Measurements from ENCODE around the gene ANGPT4.
"Not testable (repeated sequence)": the region's sequence is repeated elsewhere in the genome, so short reads cannot be mapped to it uniquely, and the experiment has no call there.

Gene ANGPT4

DNA sequence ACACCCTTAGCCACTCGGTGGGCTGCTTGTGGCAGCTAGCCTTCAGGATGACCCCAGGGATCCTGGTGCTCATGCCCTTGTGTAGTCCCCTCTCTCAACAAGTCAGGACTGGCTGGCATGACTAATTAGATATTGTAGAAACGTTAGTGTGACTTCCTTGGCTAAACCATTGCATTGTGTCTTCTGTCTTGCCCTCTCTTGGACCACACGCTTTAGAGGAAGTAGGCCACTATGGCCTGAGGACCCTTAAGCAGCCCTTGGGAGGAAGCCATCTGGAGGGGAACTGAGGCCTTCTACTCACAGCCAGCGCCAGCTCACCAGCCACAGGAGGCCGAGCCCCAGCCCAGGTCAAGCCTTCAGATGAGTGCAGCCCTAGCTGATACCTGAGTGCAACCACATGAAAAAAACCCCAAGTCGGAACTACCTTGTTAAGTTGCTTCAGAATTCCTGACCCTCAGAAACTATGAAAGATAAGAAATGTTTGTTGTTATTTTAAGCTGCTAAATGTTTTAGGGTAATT lies 10.1 kb downstream of the ANGPT4 start:
- no peak for DNase-seq (ENCODE audit: low read depth)

GRCh38 chr20:905396-905961 lies 10.7 kb downstream of the ANGPT4 start:
- DNase-seq (ENCODE audit: low read depth) = no peak

- DNase-seq (ENCODE audit: low read depth) = no peak
Measured at GRCh38 chr20:904039-904545, 12.0 kb downstream of the ANGPT4 start.

DNA sequence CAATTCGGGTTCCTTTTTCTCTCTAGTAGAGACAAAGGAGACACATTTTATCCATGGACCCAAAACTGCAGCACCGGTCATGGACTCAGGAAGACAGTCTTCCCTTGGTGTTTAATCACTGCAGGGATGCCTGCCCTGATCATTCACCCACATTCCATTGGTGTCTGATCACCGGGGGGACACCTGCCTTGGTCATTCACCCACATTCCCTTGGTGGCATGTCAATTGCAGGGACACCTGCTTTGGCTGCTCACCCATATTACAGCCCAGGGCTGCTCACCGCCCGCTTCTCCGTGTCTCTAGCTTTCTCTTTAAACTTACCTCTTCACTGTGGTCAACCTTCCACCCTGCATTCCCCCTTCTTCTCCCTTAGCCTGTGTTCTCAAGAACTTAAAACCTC lies 18.7 kb downstream of the ANGPT4 start:
- DNase-seq (ENCODE audit: low read depth) = not testable (repeated sequence)

- no peak for DNase-seq (ENCODE audit: low read depth)
Measured at GRCh38 chr20:896501-897025, 19.6 kb downstream of the ANGPT4 start.

GRCh38 chr20:892371-892770 lies 23.8 kb downstream of the ANGPT4 start:
- DNase-seq (ENCODE audit: low read depth) = not testable (repeated sequence)

DNA sequence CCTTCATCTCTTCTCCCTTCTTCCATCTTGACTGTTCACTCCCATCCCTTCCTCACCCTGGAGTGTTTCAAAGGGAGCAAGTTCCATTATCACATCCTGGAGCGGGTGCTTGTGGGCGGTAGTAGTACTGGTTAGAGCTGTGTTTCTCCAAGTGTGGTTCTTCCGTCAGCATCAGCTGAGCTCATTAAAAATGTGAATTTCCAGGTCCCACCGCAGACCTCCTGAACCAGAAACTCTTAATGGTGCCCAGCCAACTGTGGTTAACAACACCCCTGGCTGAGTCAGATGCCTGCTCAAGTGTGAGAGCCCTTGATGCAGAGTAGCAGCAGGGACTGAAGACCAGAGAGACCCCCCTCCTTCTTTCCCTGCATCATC lies 24.4 kb downstream of the ANGPT4 start:
- no peak for DNase-seq (ENCODE audit: low read depth)

DNA sequence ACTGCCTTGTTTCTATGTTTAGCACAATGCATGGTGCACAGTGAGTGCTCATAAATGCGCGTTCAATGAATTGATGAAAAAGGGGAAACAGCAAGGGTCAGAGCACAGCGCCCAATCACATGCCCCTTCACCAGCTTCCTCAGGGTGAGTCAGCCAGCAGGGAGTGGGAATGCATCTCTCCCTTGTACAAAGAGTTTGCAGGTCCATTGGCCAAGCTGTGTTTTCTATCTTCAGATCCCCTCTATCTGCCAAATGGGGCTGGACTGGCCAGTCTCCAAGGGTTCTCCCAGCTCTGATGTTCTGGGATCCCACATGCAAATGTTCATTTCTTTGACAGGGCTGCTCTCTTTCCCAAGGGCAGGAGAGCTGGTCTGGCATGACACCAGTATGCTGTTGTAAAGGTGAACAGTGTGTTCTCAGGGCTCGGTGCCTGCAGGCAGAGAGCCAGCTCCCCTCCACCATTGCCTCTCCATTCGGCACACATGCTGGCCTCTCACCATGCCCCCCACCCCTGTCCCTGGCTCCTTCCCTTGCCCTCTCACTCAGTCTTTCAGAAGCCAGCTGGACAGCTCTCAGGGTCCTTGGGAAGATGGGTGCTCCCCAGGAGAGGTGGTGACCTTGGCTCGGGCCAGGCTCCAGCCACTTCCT lies 25.0 kb downstream of the ANGPT4 start:
- DNase-seq (ENCODE audit: low read depth) = no peak

DNA sequence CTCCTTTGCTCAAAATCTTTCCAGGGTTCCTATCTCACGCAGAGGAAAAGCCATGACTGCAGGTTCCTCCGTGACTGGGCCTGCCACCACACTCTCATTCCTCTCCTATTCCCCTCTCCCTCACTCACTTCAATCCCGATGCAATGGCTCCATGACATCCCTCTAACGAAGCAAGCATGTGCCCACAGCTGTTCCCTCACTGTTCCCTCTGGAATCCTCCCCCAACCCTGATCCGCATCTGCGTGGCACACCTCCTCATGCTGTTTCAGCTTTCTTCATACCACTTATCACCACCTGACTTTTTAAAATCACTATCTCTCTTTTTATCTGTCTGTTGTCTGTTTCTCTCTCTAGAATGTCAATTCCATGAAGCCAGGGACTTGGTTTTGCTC lies 25.5 kb downstream of the ANGPT4 start:
- no peak for DNase-seq (ENCODE audit: low read depth)

GRCh38 chr20:889932-890463 lies 26.1 kb downstream of the ANGPT4 start:
- DNase-seq (ENCODE audit: low read depth) = no peak

DNA sequence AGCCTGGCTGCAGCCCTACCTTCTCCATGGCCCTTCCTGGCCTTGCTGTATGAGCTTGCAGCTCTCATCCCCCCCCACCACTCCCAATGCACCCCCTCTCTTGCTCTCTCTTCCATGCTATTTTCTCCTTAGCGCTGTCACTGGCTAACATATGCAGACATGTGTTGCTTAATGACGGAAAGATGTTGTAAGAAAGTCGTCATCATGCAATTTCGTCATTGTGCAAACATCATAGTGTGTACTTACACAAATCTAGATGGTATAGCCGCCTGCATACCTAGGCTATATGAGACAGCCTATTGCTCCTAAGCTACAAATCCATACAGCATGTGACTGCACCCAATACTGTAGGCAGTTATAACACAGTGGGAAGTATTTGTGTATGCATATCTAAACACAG lies 27.0 kb downstream of the ANGPT4 start:
- no peak for DNase-seq (ENCODE audit: low read depth)

- DNase-seq (ENCODE audit: low read depth) = no peak
Measured at GRCh38 chr20:888057-888456, 28.1 kb downstream of the ANGPT4 start.

DNA sequence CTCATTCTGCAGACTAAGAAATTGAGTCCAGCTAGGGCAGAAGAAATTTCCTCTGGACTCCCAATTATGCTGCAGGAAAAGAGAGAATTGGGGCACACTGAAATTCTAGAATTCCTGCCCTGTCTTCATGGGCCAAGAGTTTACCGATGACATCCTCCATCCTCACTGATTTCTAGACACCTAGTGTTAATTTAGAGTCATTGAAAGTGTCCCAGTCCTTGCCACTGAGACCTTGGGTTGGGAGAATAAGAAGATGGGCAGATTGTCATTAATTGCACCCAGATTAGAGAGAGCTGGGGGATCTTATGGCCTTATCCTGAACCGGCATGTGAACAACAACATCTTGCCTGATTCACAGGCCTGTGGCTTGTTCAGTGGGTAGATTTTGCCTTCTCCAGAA lies 29.0 kb downstream of the ANGPT4 start:
- no peak for DNase-seq (ENCODE audit: low read depth)

- no peak for DNase-seq (ENCODE audit: low read depth)
Measured at GRCh38 chr20:884983-885952, 30.9 kb downstream of the ANGPT4 start.

- no peak for DNase-seq (ENCODE audit: low read depth)
Measured at GRCh38 chr20:881783-882144, 34.4 kb downstream of the ANGPT4 start.

- DNase-seq (ENCODE audit: low read depth) = no peak
Measured at GRCh38 chr20:881051-881782, 34.9 kb downstream of the ANGPT4 start.

DNA sequence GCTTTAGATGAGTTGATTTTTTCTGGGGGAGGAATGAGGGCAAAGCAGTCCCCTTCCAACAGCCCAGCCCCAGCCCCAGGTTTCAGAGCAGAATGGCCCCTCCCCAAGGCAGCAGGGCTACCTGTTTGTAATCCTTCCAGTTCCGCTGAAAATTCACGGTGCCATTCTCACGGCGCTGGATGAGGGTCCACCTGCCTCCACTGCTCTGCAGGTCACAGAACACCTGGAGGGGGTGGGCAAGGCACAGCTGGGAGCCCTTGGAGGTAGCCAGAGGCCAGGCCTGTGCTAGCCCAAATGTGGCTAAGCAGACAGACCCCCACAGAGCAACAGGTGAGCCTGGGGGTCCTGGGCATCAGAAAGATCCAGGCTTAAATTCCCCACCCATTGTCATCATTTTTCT lies 36.5 kb downstream of the ANGPT4 start:
- DNase-seq (ENCODE audit: low read depth) = no peak

GRCh38 chr20:878511-879307 lies 37.4 kb downstream of the ANGPT4 start:
- no peak for DNase-seq (ENCODE audit: low read depth)

DNA sequence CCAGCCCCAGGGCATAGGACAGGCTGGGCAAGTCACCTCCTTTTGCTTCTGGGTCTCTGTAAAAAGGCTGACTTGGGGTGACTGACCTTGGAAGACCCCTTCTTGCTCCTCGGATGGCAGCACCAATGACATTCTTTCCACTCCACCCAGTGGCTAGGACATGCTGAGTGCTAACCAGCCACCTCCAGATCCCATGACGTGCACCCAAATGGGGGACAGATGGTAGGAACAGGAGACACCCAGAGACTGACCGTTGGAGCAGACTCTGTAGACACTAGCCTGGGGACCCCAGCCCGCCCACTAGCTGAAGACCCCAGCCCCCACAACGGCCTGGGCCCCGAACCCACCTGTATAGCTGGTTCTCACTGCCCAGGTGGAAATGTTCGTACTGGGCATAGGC lies 38.3 kb downstream of the ANGPT4 start:
- no peak for DNase-seq (ENCODE audit: low read depth)

GRCh38 chr20:875115-875514 lies 41.0 kb downstream of the ANGPT4 start:
- no peak for DNase-seq (ENCODE audit: low read depth)
